HT1080 (cell line): ENCODE data around the gene KCNK18. TPM values are rescaled to one million over a fixed set of nuclear protein-coding genes. Genes with fewer than 3 reads are reported as not detected.
"Not testable (repeated sequence)": the region's sequence is repeated elsewhere in the genome, so short reads cannot be mapped to it uniquely, and the experiment has no call there.

Experiments used
- DNase-seq: peaks from one replicate; pipeline ENCODE4 v3.0.0-alpha.2; 2015; ENCODE audit warnings: low read depth
- total RNA-seq: library from RNA; depleted of rRNA; stranded (reverse); fragments of >200 nt; shearing (Covaris generic); gene quantifications from 2 replicates; pipeline ENCODE4 v1.2.3, GENCODE V29; 2014

The KCNK18 gene
- total RNA-seq, 1 experiment from 2014 or later, result not detected

- no peak for DNase-seq
Observed at GRCh38 chr10:117169480-117169879, 27.8 kb upstream of the KCNK18 start.

- DNase-seq, result no peak
Observed at GRCh38 chr10:117170244-117170643, 27.0 kb upstream of the KCNK18 start.

DNA sequence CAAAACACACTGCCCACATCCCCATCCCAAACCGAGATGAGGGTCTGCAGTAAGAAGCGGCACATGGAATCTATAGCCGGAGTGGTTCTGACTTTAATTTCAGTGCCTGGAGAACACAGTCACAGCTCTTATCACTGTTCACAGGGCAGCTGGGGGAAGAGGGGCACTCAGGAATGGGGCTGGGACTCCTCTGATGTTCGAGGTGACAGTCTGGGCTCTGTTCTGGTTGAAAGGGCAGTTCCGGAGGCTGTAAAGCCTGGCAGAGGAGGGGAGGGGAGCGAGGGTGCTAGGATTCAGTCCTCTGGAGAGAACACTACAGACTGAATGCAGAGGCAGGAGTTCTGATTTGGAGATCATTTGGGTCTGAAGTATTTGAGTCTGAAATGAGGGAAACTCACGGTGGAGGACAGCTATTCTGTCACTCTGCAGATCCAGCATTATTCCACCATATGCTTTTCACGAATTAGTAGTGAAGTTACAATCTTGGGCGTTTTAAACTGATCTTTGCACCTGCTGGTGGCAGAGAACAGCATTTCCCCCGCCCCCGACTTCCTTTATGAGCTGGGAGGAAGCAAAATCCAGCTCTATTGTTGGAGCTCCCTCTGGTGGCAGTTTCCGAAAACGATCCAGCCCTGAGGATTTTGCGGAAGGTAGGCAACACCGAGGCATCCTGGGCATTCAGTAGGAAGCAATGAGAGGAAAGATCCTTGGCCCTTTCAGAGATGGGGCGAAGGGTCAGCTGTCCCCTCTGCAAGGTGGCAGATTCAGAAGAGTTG, 22.7 kb upstream of the KCNK18 start:
- peak; percentile 75 for DNase-seq

- no peak for DNase-seq
Observed at GRCh38 chr10:117175215-117175900, 21.9 kb upstream of the KCNK18 start.

DNA sequence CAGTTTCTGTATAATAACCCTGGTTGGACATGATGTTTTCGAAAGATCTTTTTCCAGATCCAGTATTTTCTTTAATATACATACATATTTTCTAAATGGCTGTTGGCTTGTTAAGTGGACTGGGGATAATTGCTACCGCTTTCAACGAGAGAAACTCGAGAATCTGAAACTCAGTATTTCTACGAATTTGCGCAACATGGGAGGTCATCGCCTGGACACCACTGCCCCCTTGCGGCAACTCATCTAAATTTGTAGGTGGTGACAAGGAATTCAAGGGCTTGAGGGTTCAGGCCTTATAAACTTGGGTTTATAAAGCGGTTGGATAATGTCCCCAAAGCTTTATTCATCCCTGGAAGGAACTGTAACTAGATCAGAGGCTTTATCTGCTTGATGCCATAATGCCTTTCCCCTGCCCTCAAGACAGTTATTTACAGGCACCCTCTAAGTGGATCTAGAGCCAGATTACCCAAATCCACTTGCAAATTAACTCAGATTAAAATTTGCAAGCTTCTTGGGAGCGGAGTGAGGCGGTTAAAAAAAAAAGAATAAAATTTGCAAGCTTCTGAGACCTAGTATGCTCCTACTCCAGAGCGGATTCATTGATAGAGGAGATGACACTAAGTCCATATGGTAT, 21.3 kb upstream of the KCNK18 start:
- DNase-seq, result peak; percentile 39

GRCh38 chr10:117178190-117178589, 19.1 kb upstream of the KCNK18 start:
- DNase-seq, result no peak

DNA sequence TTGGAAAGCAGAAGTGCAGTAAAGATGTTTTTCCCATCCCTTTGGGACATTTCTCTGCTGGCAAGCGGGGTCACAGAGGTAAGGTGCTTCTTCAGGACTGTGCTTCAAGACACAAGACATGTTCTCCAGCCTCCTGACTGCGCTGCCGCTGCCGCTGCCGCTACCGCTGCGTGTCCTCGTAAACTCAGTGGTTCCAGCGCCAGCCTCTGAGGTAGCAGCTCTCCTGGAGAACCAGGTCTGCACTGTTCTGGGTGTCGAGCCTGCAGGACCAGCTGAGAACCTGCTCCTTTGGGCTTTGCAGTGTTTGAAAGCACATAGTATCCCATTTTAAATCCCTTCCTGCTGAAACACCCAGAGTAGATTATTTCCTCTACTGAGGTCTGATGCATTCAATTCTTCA, 13.0 kb upstream of the KCNK18 start:
- DNase-seq, result no peak

- no peak for DNase-seq
Observed at GRCh38 chr10:117184821-117185220, 12.5 kb upstream of the KCNK18 start.

DNA sequence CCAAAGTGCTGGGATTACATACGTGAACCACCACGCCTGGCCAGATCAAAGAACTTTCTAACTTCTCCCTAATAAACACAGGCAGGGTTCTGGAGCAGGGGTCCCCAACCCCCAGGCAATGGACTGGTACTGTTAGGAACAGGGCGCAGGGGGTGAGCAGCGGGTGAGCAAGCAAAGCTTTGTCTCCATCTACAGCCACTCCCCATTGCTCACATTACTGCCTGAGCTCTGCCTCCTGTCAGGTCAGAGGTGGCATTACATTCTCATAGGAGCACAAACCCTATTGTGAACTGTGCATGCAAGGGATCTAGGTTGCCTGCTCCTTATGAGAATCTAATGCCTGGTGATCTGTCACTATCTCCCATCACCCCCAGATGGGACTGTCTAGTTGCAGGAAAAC, 11.5 kb upstream of the KCNK18 start:
- DNase-seq, result not testable (repeated sequence)

DNA sequence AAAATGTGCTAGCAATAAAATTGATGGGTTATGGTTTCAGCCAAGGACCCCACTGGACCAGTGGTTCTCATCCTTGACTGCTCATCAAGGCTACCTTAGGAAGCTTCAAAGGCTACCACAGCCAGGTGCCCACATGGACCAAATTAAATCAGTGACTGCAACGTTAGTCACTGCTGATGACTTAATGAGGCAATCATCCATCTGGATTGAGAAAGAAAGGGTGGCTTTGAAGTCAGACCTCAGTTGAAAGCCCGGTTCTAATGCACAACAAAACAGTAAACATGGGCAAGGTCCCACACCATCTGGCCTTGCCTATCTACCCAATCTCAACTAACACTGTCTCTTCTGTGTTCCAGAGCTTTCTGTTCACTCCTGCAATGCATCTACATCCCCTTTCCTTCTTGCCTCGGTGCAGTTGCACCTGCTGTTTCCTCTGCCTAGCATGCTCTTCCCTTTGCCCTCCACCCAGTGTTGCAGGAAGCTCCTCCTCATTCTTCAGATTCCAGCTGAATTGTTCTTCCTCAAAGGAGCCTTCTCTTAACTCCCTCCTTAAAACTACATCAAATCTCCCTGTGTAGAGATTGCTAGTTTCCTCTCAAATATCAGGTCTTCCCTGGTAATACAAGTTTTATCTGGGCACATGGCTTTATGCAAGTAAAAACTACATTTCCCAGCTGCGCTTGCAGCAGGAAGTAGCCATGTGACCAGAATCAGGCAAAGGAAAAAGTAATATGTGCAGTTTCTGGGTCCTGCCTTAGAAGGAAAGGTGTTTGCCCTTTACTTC, 10.3 kb upstream of the KCNK18 start:
- DNase-seq, result peak; percentile 55

DNA sequence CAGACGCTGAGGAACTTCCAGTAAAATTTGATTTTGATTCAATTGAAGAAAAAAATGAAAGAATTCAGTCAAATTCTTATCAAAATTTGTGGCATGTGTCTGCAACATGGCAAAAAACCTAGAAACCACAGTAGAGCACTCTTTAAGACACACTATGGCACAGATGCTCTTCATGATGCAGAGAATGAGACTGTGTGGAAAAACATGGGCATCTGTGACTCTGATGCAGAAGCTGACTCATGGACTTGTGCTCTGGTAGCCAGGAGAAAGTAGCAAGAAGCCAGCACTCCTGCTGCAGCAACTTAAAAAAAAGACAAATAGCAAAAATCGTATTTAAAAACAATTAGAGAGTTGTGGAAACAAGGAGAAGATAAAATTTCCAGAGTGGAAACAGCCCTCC, 8.9 kb upstream of the KCNK18 start:
- DNase-seq, result no peak

DNA sequence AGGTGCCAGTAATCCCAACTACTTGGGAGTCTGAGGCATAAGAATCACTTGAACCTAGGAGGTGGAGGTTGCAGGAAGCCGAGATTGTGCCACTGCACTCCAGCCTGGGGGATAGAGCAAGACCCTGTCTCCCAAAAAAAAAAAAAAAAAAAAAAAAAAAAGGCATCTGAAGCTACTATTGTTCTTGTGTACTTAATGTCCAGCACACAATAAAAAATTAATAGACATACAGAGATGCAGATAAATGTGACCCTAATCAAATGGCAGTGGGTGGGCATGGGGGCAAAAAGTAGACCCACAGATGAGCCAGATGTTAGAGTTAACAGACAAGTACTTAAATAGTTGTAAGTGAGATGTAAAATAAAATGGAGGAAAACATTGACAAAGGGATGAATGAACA, 7.7 kb upstream of the KCNK18 start:
- DNase-seq, result no peak

GRCh38 chr10:117198088-117198487, 799 bp downstream of the KCNK18 start:
- DNase-seq, result no peak

DNA sequence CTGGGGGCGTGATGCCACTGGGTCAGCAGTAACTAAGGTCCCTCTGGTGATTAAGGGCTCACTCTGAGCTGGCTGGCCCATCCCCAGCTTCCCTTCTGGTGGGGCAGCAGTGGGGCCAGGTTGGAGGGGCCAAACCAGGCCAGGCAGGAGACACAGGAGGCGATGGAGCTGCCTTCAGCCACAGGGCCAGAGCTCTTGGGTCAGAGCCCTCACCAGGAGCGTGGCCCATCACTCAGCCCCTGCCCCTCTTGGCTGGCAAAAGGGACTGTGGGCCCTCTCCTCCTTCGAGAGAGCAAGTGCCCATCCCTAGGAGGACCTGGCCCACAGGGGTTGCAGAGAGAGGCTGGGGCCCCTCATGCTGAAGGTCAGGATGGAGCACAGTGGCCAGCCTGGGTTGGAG, 4.5 kb downstream of the KCNK18 start:
- DNase-seq, result no peak

- DNase-seq, result no peak
Observed at GRCh38 chr10:117204316-117204715, 7.0 kb downstream of the KCNK18 start.

DNA sequence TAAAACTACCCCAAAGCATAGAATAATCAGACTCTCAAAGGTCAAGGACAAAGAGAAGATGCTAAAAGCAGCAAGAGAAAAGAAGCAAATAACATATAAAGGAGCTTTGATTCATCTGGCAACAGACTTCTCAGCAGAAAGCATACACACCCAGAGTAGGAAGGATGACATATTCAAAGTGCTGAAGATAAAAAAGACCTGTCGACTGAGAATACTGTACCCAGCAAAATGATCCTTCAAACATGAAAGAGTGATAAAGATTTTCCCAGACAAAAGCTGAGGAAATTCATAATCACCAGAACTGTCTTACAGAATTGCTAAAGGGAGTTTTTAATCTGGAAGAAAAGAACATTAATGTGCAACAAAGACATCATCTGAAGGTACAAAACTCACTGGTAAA, 14.9 kb downstream of the KCNK18 start:
- DNase-seq, result no peak

DNA sequence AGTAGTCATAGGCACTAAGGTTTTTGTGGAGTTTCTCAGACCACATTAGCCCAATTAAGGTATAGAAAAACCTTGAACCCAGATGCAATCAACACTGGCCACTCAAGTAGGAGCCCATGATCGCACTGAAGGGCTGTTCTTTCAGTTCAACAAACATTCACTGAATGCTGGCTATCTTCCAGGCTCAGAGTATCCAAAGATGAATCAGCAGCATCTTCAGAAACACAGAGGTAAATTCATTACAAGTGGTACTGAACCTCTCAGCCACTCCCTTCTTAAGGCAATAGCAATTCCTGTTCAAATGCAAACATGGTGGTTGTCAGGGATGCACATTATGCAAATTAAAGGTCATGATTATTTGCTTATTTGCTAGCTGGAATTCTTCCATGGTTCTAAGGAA, 17.1 kb downstream of the KCNK18 start:
- DNase-seq, result peak; percentile 7

- DNase-seq, result no peak
Observed at GRCh38 chr10:117215079-117215478, 17.8 kb downstream of the KCNK18 start.

- DNase-seq, result no peak
Observed at GRCh38 chr10:117216028-117216427, 18.7 kb downstream of the KCNK18 start.

DNA sequence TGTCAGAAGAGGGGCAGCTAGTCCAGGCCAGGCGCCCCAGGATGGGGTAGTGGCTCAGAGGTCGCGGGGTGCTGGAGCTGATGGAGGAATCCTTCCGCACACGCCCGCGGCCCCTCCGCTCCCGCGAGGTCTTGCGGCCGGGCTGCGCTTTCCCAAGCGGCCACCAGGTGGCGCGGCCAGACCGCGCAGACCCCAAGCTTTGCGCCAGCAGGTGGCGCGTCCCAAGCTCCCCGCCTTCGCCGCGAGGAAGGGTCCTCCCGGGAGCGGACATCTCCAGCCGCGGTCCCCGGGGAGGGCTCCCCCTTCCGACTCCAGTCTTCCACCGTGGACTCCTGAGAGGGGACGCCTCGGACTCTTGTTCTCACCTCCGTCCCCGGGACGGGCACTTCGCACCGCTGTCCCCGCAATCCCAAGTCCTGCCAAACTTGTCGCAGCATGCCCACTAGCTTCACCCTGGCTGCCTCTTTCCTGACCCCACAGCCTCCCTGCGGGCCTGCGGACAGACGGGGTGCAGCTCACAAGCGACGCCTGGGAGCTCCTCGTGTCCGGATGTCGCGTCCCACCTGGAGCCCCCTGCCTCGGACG, 19.4 kb downstream of the KCNK18 start:
- peak; percentile 52 for DNase-seq

DNA sequence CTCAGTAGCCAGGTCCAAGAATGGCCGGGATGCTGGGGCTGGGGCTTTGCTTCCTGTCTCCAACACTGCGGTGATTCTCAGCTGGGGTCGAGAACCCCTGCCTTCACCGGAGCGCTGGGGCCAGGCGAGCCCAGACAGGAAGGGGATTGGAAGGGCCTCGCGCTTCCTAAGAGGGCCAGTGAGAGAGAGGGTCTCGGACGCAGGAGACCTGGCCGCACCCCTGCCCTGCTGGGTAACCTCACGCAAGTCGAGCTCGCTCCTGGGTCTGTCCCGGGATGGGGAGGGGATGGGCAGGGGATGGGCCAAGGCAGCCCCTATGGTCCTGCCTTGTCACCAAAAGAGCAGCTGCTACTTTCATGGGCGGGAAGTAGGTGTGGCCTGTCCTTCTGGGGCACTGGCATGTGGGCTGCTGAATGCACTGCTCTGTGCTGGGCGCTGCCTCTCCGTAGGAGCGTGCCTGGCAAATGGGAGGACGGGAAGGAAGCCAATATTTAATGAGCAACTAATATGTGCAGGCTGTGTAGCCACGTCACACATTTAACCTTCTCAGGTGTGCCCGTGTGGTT, 20.0 kb downstream of the KCNK18 start:
- DNase-seq, result no peak
